Upper lobe of left lung (tissue), 4 donors: ENCODE results near the gene HLA-DPA1.

Source experiments
- CTCF ChIP-seq, 6 experiments: fragments of 450-650 bp in 4 of 6; fragments of 200-600 bp in 2 of 6; sonication (generic) in 2 of 6; IDR thresholded peaks; one replicate each; pipeline ENCODE4 v1.5.1; 2016 to 2019; ENCODE audit warnings: antibody characterized with exemption in 6 of 6
- EP300 ChIP-seq, 4 donors: sonication (generic); formaldehyde crosslinking; IDR thresholded peaks; one replicate each; pipeline ENCODE4 v1.5.1; 2017; ENCODE audit warnings: antibody characterized with exemption in 4 of 4, control low read depth in 2 of 4
- POLR2AphosphoS5 ChIP-seq, 2 donors: sonication (generic); formaldehyde crosslinking; IDR thresholded peaks; one replicate each; pipeline ENCODE4 v1.5.1; 2017; ENCODE audit warnings: antibody characterized with exemption in 2 of 2

DNA sequence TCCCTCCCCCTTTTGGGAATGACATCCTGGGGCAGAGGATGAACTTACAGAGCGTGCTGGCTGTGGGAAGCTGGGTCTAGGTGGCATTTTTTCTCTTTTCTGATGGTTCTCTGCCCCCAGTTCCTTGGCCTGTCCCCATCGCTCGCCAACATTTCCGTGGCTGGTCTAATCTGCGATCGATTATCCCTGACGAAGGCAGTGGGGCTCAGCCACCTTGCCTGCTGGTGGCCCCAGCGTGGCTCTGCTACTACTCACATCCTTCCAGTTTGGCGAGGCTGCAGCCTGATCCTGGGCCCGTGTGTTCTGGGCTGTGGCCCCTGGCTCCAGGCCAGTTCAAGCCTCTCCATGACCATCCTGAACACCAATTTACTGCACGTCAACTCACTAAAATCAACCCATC lies 57.7 kb downstream of the HLA-DPA1 start:
- TF ChIP-seq POLR2AphosphoS5 (IDR thresholded peaks at IDR 0.05) (no peak), EP300 (IDR thresholded peaks at IDR 0.05) (no peak), CTCF (IDR thresholded peaks at IDR 0.05) (no peak)
